ENCODE results near the gene PANK1.
"Not testable (repeated sequence)": the region's sequence is repeated elsewhere in the genome, so short reads cannot be mapped to it uniquely, and the experiment has no call there.

The PANK1 gene

DNA sequence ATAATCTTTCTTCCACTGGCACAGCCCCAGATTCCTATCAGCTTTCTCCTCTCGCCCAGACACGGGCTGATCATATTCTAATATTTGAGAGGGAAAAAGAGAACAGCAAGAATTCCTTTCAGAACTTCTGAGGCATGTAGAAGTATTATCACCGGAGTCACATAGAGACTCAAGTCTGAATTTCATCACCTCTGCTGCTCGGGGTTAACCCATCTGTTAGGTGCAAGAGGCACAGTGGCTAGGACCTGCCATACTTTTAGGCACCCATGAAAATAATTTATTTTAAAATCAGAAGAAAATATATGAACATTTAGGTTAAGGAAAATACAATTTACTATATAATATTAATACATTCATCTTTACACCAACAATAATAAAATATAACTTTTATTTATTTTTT lies 21.0 kb downstream of the PANK1 start:
- Histone ChIP-seq H3K4me2 (ENCODE audit: insufficient read depth, low read length, poor library complexity, severe bottlenecking) (no peak overlapping the region), H3K18ac (ENCODE audit: low read length) (no peak overlapping the region), H4K8ac (ENCODE audit: low read depth, low read length) (no peak overlapping the region), H2BK12ac (ENCODE audit: low read length) (no peak overlapping the region), H2BK5ac (ENCODE audit: low read length) (no peak overlapping the region), H3K4ac (ENCODE audit: low read length) (no peak overlapping the region), H3K9me3 (replicated peaks in 1 of 2; ENCODE audit: control insufficient read depth in 2 of 2, insufficient read depth in 1 of 2, low read depth in 1 of 2, low read length in 2 of 2) (peaks cover 4 to 21% of the 10 kb centered on the region in 2 donors), H3K79me1 (ENCODE audit: low read depth, low read length) (peaks cover 2% of the 10 kb centered on the region), H2AK5ac (ENCODE audit: low read depth, low read length) (no peak overlapping the region), H3K27ac (replicated peaks; ENCODE audit: low read length) (no peak overlapping the region), H2AFZ (ENCODE audit: low read length) (no peak overlapping the region), H3K4me3 (ENCODE audit: low read length in 2 of 2) (no peak overlapping the region), H3K4me1 (ENCODE audit: control insufficient read depth in 2 of 2, insufficient read depth in 1 of 2, low read depth in 1 of 2, low read length in 2 of 2) (no peaks in the 10 kb centered on the region), H2BK120ac (ENCODE audit: low read depth, low read length) (no peak overlapping the region), H3K27me3 (ENCODE audit: control insufficient read depth in 3 of 3, insufficient read depth in 3 of 3, low read depth in 1 of 3, low read length in 3 of 3) (no peaks in the 10 kb centered on the region), H4K91ac (ENCODE audit: low read depth, low read length, poor library complexity) (no peak overlapping the region), H3K9ac (ENCODE audit: low read depth, low read length, poor library complexity) (no peak overlapping the region), H3K14ac (ENCODE audit: low read length) (no peak overlapping the region), H3K23ac (ENCODE audit: low read depth, low read length, poor library complexity) (no peak overlapping the region), H3K36me3 (replicated peaks in 1 of 2; ENCODE audit: control insufficient read depth in 2 of 2, insufficient read depth in 2 of 2, low read length in 2 of 2) (peaks cover 3 to 16% of the 10 kb centered on the region in 2 donors), H2BK15ac (ENCODE audit: low read length) (no peak overlapping the region)
- WGBS, 2 donors (ENCODE audit: extremely low coverage in 2 of 2, insufficient read length in 2 of 2, insufficient replicate concordance in 1 of 2): no CpG with 5 or more reads among the region's 4 CpGs
- no peak for DNase-seq (ENCODE audit: low spot score)

DNA sequence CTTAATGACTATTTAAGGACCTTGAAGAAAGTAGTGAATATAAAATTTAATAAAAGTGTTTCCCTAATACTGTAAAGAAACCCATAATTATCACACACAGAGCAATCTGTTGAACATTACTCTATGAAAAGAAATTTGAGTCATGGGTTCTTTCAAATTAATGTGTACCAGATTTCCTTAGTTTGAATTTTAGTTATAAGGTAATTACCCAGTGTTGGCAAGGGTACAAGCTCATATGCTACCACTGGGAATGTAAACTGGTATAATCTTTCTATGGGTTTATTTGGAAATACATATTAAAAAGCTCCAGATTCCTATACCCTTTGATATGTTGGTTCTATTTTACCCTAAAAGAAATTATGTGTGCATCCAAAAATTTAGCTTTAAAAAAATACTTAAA lies 22.9 kb downstream of the PANK1 start:
- Histone ChIP-seq H2AK5ac (ENCODE audit: low read depth, low read length) (no peak overlapping the region), H4K91ac (ENCODE audit: low read depth, low read length, poor library complexity) (no peak overlapping the region), H2AFZ (ENCODE audit: low read length) (no peak overlapping the region), H3K79me1 (ENCODE audit: low read depth, low read length) (peaks cover 2% of the 10 kb centered on the region), H3K27me3 (ENCODE audit: control insufficient read depth in 3 of 3, insufficient read depth in 3 of 3, low read depth in 1 of 3, low read length in 3 of 3) (no peaks in the 10 kb centered on the region), H3K9me3 (replicated peaks in 1 of 2; ENCODE audit: control insufficient read depth in 2 of 2, insufficient read depth in 1 of 2, low read depth in 1 of 2, low read length in 2 of 2) (peaks cover 4 to 23% of the 10 kb centered on the region in 2 donors), H3K4me1 (ENCODE audit: control insufficient read depth in 2 of 2, insufficient read depth in 1 of 2, low read depth in 1 of 2, low read length in 2 of 2) (peaks cover 0 to 4% of the 10 kb centered on the region in 2 donors), H3K36me3 (replicated peaks in 1 of 2; ENCODE audit: control insufficient read depth in 2 of 2, insufficient read depth in 2 of 2, low read length in 2 of 2) (peaks cover 3 to 16% of the 10 kb centered on the region in 2 donors), H3K27ac (replicated peaks; ENCODE audit: low read length) (no peak overlapping the region), H3K23ac (ENCODE audit: low read depth, low read length, poor library complexity) (no peak overlapping the region), H2BK15ac (ENCODE audit: low read length) (no peak overlapping the region), H2BK120ac (ENCODE audit: low read depth, low read length) (no peak overlapping the region), H3K4me2 (ENCODE audit: insufficient read depth, low read length, poor library complexity, severe bottlenecking) (no peak overlapping the region), H3K14ac (ENCODE audit: low read length) (no peak overlapping the region), H3K4me3 (ENCODE audit: low read length in 2 of 2) (no peak overlapping the region), H3K9ac (ENCODE audit: low read depth, low read length, poor library complexity) (no peak overlapping the region), H3K4ac (ENCODE audit: low read length) (no peak overlapping the region), H2BK5ac (ENCODE audit: low read length) (no peak overlapping the region), H4K8ac (ENCODE audit: low read depth, low read length) (no peak overlapping the region), H2BK12ac (ENCODE audit: low read length) (no peak overlapping the region), H3K18ac (ENCODE audit: low read length) (no peak overlapping the region)
- DNase-seq (ENCODE audit: low spot score): no peak

DNA sequence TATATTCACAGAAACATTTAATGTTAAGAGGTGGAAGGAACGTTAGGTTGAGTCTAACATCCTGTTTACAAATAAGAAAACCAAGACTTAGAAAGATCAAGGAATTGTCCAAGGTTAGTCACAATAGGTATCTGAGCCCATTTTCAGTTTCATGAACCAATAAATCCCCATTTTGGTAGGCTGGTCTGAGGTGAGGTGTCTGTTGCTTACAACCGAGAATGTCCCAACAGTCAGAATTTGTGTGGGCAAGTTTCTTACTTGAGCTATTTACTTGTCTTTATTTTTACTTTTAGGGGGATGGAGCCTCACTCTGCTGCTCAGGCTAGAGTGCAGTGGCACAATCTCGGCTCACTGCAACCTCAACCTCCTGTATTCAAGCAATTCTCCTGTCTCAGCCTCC lies 23.6 kb downstream of the PANK1 start:
- no peak for DNase-seq (ENCODE audit: low spot score)
- Histone ChIP-seq H3K4me3 (ENCODE audit: low read length in 2 of 2) (no peak overlapping the region), H3K23ac (ENCODE audit: low read depth, low read length, poor library complexity) (no peak overlapping the region), H2BK5ac (ENCODE audit: low read length) (no peak overlapping the region), H3K27ac (replicated peaks; ENCODE audit: low read length) (no peak overlapping the region), H3K9ac (ENCODE audit: low read depth, low read length, poor library complexity) (no peak overlapping the region), H2BK120ac (ENCODE audit: low read depth, low read length) (no peak overlapping the region), H3K4me2 (ENCODE audit: insufficient read depth, low read length, poor library complexity, severe bottlenecking) (no peak overlapping the region), H3K18ac (ENCODE audit: low read length) (no peak overlapping the region), H3K27me3 (ENCODE audit: control insufficient read depth in 3 of 3, insufficient read depth in 3 of 3, low read depth in 1 of 3, low read length in 3 of 3) (no peaks in the 10 kb centered on the region), H3K36me3 (replicated peaks in 1 of 2; ENCODE audit: control insufficient read depth in 2 of 2, insufficient read depth in 2 of 2, low read length in 2 of 2) (peaks cover 1 to 11% of the 10 kb centered on the region in 2 donors), H3K79me1 (ENCODE audit: low read depth, low read length) (peaks cover 2% of the 10 kb centered on the region), H2AFZ (ENCODE audit: low read length) (no peak overlapping the region), H3K14ac (ENCODE audit: low read length) (no peak overlapping the region), H3K4me1 (ENCODE audit: control insufficient read depth in 2 of 2, insufficient read depth in 1 of 2, low read depth in 1 of 2, low read length in 2 of 2) (peaks cover 0 to 4% of the 10 kb centered on the region in 2 donors), H3K9me3 (replicated peaks in 1 of 2; ENCODE audit: control insufficient read depth in 2 of 2, insufficient read depth in 1 of 2, low read depth in 1 of 2, low read length in 2 of 2) (peaks cover 4 to 22% of the 10 kb centered on the region in 2 donors), H4K8ac (ENCODE audit: low read depth, low read length) (no peak overlapping the region), H2AK5ac (ENCODE audit: low read depth, low read length) (no peak overlapping the region), H4K91ac (ENCODE audit: low read depth, low read length, poor library complexity) (no peak overlapping the region), H2BK15ac (ENCODE audit: low read length) (no peak overlapping the region), H3K4ac (ENCODE audit: low read length) (no peak overlapping the region), H2BK12ac (ENCODE audit: low read length) (no peak overlapping the region)
- no CpG with 5 or more reads among the region's 3 CpGs for WGBS, 2 donors (ENCODE audit: extremely low coverage in 2 of 2, insufficient read length in 2 of 2, insufficient replicate concordance in 1 of 2)

DNA sequence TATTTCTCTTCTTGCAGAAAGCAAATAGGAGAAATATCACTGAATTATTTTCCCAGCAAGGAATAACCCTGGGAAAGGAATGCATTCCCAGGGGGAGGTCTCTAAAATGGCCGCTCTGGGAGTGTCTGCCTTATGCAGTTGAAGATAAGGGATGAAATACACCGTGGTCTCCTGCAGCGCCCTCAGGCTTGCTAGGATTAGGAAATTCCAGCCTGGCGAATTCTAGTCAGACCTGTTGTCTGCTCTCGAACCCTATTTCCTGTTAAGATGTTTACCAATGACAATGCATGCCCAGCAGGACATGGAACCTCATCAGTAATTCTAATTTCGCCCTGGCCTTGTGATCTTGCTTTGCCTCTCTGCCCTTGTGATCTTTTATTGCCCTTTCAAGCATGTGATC lies 24.7 kb downstream of the PANK1 start:
- no CpG with 5 or more reads among the region's 6 CpGs for WGBS, 2 donors (ENCODE audit: extremely low coverage in 2 of 2, insufficient read length in 2 of 2, insufficient replicate concordance in 1 of 2)
- not testable (repeated sequence) for H2AK5ac ChIP-seq (ENCODE audit: low read depth, low read length); H2BK120ac ChIP-seq (ENCODE audit: low read depth, low read length); H4K8ac ChIP-seq (ENCODE audit: low read depth, low read length); H3K9ac ChIP-seq (ENCODE audit: low read depth, low read length, poor library complexity); H3K18ac ChIP-seq (ENCODE audit: low read length); H2BK5ac ChIP-seq (ENCODE audit: low read length); H4K91ac ChIP-seq (ENCODE audit: low read depth, low read length, poor library complexity); H3K79me1 ChIP-seq (ENCODE audit: low read depth, low read length); H3K27ac ChIP-seq (replicated peaks; ENCODE audit: low read length); H3K4me2 ChIP-seq (ENCODE audit: insufficient read depth, low read length, poor library complexity, severe bottlenecking); H3K14ac ChIP-seq (ENCODE audit: low read length); H3K36me3 ChIP-seq (replicated peaks in 1 of 2; ENCODE audit: control insufficient read depth in 2 of 2, insufficient read depth in 2 of 2, low read length in 2 of 2); H2AFZ ChIP-seq (ENCODE audit: low read length); H3K4me3 ChIP-seq (ENCODE audit: low read length in 2 of 2); DNase-seq (ENCODE audit: low spot score); H3K4ac ChIP-seq (ENCODE audit: low read length); H3K23ac ChIP-seq (ENCODE audit: low read depth, low read length, poor library complexity); H3K27me3 ChIP-seq (ENCODE audit: control insufficient read depth in 3 of 3, insufficient read depth in 3 of 3, low read depth in 1 of 3, low read length in 3 of 3); H3K4me1 ChIP-seq (ENCODE audit: control insufficient read depth in 2 of 2, insufficient read depth in 1 of 2, low read depth in 1 of 2, low read length in 2 of 2); H2BK12ac ChIP-seq (ENCODE audit: low read length); H2BK15ac ChIP-seq (ENCODE audit: low read length)
- H3K9me3 ChIP-seq (replicated peaks in 1 of 2; ENCODE audit: control insufficient read depth in 2 of 2, insufficient read depth in 1 of 2, low read depth in 1 of 2, low read length in 2 of 2): peaks cover 4 to 22% of the 10 kb centered on the region in 2 donors
